MM.1S (cell line): ENCODE data around the gene STARD5.

Experiments used
- CTCF ChIP-seq: fragments of 300-600 bp; sonication (generic); IDR thresholded peaks from 2 replicates; pipeline ENCODE4 v1.5.1; 2016; ENCODE audit warnings: antibody characterized with exemption, low read length, mixed read lengths
- EZH2phosphoT487 ChIP-seq: fragments of 300-600 bp; sonication (generic); IDR thresholded peaks from 2 replicates; pipeline ENCODE4 v1.6.1; 2018; ENCODE audit warnings: antibody characterized with exemption, low read length

DNA sequence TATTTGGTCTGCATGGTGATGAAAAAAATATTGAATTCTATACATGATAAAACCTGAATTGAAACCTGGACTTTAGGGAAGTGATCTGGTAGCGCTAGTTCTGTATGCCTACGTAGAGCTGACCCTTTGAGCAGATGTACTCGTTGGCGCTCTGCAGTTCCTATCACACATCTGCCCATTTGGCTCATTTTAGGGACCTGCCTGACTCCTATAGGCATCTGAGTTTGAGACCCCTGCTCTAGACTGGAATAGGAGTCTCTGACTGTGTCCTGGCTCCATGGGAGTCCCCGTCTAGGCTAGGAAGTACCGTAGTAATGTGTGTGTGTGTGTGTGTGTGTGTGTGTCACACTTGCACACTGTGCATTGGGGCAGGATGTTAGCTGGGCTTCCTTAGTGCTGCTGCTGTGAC, 21.2 kb downstream of the STARD5 start:
- TF ChIP-seq CTCF: no peak
- TF ChIP-seq EZH2phosphoT487: no peak
